Hair follicle dermal papilla cell (primary cell): ENCODE results near the gene FAM111A. TPM values are rescaled to one million over a fixed set of nuclear protein-coding genes. Genes with fewer than 3 reads are reported as not detected.

Experiments
- total RNA-seq: library from RNA; depleted of rRNA; stranded (reverse); fragments of >200 nt; gene quantifications from 2 replicates; pipeline ENCODE4 v1.2.3, GENCODE V29; 2012

Gene FAM111A
- total RNA-seq, result 47.2 and 57.6 TPM in 2 replicates

GRCh38 chr11:59142530-59143507, at the start of gene FAM111A:
FAM111A (plus strand) TSS chr11:59142856; CDS start chr11:59148873, 6,017 bp downstream.

GRCh38 chr11:59106363-59107336, 36.0 kb upstream of the FAM111A start, which contains the start of gene FAM111B:
FAM111B (plus strand) TSS chr11:59107237; CDS start chr11:59109626, 2,389 bp downstream.

DNA sequence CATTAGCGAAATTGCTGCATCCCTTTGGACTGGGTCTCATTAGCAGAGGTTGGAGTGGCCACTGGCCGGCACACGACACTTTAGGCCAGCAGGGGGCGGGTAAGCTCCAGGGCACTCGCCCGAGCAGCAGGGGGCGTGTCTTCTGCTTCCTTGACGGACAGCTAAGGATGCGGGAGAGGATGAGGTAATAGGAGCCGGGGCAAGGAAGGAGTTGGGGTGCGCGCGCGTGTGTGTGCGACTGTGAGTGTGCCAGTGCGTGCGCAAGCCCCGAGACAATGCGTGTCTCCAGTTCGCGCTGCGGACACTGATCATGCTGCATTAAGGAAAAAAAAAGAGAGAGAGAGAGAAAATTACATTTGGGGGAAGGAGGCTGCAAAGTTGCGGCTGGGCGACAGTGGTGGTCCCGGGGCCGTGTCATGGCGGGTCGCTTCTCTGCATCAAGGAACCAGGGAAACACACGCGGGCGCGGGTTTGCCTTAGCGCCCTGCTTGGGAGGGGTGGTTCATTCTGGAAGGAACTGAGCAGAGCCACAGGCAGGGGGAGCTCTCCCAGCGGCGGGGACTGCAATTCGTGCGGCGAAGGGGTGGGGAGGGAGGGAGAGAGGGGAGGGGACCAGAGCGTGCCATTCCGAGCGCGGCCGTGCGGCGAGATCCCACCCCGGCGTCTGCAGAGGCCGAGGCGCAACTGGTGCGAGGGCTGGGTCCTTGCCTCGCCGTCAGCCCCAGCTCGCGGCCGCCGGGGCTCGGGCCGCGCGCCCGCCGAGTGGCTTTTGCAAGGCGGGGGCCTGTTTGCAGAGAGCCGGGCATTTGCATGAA, 29.1 kb downstream of the FAM111A start, which contains the start of gene DTX4:
Gene DTX4, plus strand, starts transcription at position 625 of the 815 bp plus-strand sequence. CDS start 464 bp downstream, outside the sequence.

Other genes starting within 250 kb of the FAM111A start
- gene GLYATL1, start 203.4 kb upstream of the FAM111A start, total RNA-seq, result 0.12 and 0.32 TPM in 2 replicates
- gene GLYATL1B, start 56.5 kb upstream of the FAM111A start, total RNA-seq, result not detected in 2 replicates
- 0.36 and 0.97 TPM in 2 replicates for gene FAM111B, start 35.6 kb upstream of the FAM111A start, total RNA-seq
- gene DTX4, start 29.3 kb downstream of the FAM111A start, total RNA-seq, result 2.6 and 4.4 TPM in 2 replicates
- not detected in 2 replicates for gene MPEG1, start 70.1 kb downstream of the FAM111A start, total RNA-seq
- gene OR5AN1, start 216.0 kb downstream of the FAM111A start, total RNA-seq, result not detected in 2 replicates